Mucosa of descending colon (tissue), 3 donors: ENCODE measurements around the gene CD74. TPM values are rescaled to one million over a fixed set of nuclear protein-coding genes. Genes with fewer than 3 reads are reported as not detected.

Experiments used
- ATAC-seq: fragments of 200-7000 bp; cut with Tn5 transposase; one replicate; pipeline ENCODE4 v1.9.1; 2020; ENCODE audit warnings: mild to moderate bottlenecking, moderate library complexity
- DNase-seq, 3 donors: peaks; one replicate each; pipeline ENCODE4 v3.0.0-alpha.2; 2020
- H3K36me3 ChIP-seq: fragments of 200-600 bp; one replicate; pipeline ENCODE4 v1.8.0; 2021; ENCODE audit warnings: low read depth, mild to moderate bottlenecking
- H3K4me1 ChIP-seq: fragments of 200-600 bp; one replicate; pipeline ENCODE4 v1.8.0; 2021; ENCODE audit warnings: low read depth, mild to moderate bottlenecking
- H3K4me3 ChIP-seq: fragments of 200-600 bp; one replicate; pipeline ENCODE4 v1.8.0; 2021; ENCODE audit warnings: mild to moderate bottlenecking
- H3K9me3 ChIP-seq: fragments of 200-600 bp; one replicate; pipeline ENCODE4 v1.8.0; 2021; ENCODE audit warnings: mild to moderate bottlenecking
- CTCF ChIP-seq: fragments of 200-600 bp; IDR thresholded peaks from one replicate; pipeline ENCODE4 v1.8.0; 2022; ENCODE audit warnings: antibody characterized with exemption, mild to moderate bottlenecking
- intact Hi-C, 2 donors: fragments of 100-400 bp; cut with DNase I in 1 of 2; cut with micrococcal nuclease in 1 of 2; formaldehyde crosslinking; loops; one replicate each; pipeline versions ENCODE4 v1.11.0 to v1.11.1; 2022; cut with DNase I, micrococcal nuclease
- total RNA-seq, 3 donors: library from RNA; stranded (reverse); fragmentation: NEBNext Ultra II Directional in 2 of 3; extraction: Animal tissue kit (Norgen Biotek cat#: 25700) in 2 of 3; gene quantifications; one replicate each; pipeline versions ENCODE4 v1.2.1 to v1.2.4, GENCODE V29; 2021 to 2023
- donor health status: DM: no; HTN: no; CAD: no; lungs with moderate emphysema.
- donor health status: DM: no; HTN: no; CAD: no.
- donor health status: DM: no; HTN: yes; CAD: no.

Gene CD74
- total RNA-seq, 3 donors from 2014 or later = 198 to 1,033 (median 284) TPM

DNA sequence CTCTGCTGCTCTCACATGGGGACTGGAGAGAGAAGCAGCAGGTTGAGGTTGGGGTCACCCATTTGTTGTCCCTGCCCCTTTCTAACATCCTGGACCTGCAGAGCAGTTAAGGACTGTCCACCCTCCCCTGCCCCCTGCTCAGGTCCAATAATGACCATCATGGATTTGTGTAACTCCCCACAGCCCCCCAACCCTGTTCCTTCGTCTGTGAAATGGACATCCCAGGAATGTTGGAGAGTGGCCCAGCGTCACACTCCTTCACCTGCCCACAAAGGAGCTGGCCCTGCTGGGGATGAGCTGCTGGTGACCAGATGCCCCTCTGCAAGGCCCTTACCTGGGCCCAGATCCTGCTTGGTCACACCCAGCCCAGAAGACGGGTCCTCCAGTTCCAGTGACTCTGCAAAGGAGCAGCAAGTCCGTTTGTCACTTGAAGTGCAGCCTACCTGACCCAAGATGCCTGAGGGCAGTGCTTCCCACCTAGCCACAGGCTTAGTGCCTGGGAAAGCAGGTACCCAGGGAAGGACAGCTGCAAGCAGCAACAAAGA lies 10.4 kb downstream of the CD74 start:
- TF ChIP-seq CTCF = no peak
- ATAC-seq (no peak), DNase-seq (no peak)
- Histone ChIP-seq H3K4me1 (no peaks in the 10 kb centered on the region), H3K9me3 (no peaks in the 10 kb centered on the region), H3K4me3 (no peak overlapping the region), H3K36me3 (no peaks in the 10 kb centered on the region)
- intact Hi-C loops = no loop called here

GRCh38 chr5:150401376-150402228 lies 11.1 kb downstream of the CD74 start:
- H3K9me3 ChIP-seq = no peaks in the 10 kb centered on the region
- no peak for DNase-seq
- ATAC-seq = no peak
- no peaks in the 10 kb centered on the region for H3K36me3 ChIP-seq
- no peaks in the 10 kb centered on the region for H3K4me1 ChIP-seq
- no peak overlapping the region for H3K4me3 ChIP-seq
- no peak for TF ChIP-seq CTCF
- intact Hi-C loops = no loop called here

- TF ChIP-seq CTCF = no peak
- H3K36me3 ChIP-seq = no peaks in the 10 kb centered on the region
- H3K4me1 ChIP-seq = no peaks in the 10 kb centered on the region
- intact Hi-C loops = no loop called here
- DNase-seq = no peak
- ATAC-seq = peak; percentile 15
- no peak overlapping the region for H3K4me3 ChIP-seq
- no peaks in the 10 kb centered on the region for H3K9me3 ChIP-seq
Observed at GRCh38 chr5:150401076-150401375, 11.7 kb downstream of the CD74 start.

- H3K4me3 ChIP-seq = no peak overlapping the region
- no peak for DNase-seq
- intact Hi-C loops = no loop called here
- H3K4me1 ChIP-seq = no peaks in the 10 kb centered on the region
- H3K36me3 ChIP-seq = no peaks in the 10 kb centered on the region
- TF ChIP-seq CTCF = no peak
- ATAC-seq = no peak
- H3K9me3 ChIP-seq = no peaks in the 10 kb centered on the region
Observed at GRCh38 chr5:150400316-150401075, 12.2 kb downstream of the CD74 start.

DNA sequence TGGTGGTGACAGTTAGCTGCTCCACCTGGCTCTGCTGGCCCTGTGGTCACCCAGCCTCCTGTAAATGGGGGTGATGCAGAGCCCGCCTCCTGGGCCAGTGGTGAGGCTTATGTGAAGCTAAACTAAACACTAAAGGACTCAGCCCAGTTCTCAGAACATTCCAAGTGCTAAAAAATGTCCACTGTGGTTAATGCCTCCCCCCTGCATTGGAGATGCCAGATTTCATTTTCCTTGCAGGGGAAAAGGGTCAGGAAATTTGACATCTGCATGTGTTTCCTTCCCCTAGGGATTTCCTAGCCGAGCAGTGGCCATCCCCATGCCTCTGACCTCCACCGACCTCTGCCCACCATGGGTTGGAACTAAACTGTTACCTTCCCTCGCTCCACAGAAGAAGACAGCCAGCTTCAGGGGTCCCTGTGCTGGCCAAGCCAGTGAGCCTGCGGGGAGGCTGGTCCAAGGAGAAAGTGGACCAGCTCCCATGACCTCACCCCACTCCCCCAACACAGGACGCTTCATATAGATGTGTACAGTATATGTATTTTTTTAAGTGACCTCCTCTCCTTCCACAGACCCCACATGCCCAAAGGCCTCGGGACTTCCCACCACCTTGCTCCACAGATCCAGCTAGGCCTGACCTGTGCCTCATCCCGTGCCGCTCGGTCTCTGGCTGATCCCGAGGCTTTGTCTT lies 13.0 kb downstream of the CD74 start:
- Histone ChIP-seq H3K4me3 (no peak overlapping the region), H3K4me1 (no peaks in the 10 kb centered on the region), H3K9me3 (no peaks in the 10 kb centered on the region), H3K36me3 (no peaks in the 10 kb centered on the region)
- DNase-seq (no peak), ATAC-seq (peak; percentile 9)
- intact Hi-C loops = no loop called here
- no peak for TF ChIP-seq CTCF
